Measurements from ENCODE around the gene KRT78. TPM values are rescaled to one million over a fixed set of nuclear protein-coding genes. Genes with fewer than 3 reads are reported as not detected.

The KRT78 gene
- total RNA-seq, 3 donors from 2014 or later (not counting 1 experiment from before 2014, with no cell fraction given) = not detected

GRCh38 chr12:52867642-52868041 lies 18.8 kb upstream of the KRT78 start:
- no peak for TF ChIP-seq CTCF (IDR thresholded peaks at IDR 0.05)
- Histone ChIP-seq H3K27ac (ENCODE audit: low read length) (no peak overlapping the region), H3K4me1 (ENCODE audit: control insufficient read depth, insufficient read depth, low read length) (peaks cover 26% of the 10 kb centered on the region), H3K9me3 (ENCODE audit: control insufficient read depth, insufficient read depth, low read length) (no peaks in the 10 kb centered on the region), H3K27me3 (ENCODE audit: control insufficient read depth, insufficient read depth, low read length) (no peaks in the 10 kb centered on the region), H3K36me3 (ENCODE audit: control insufficient read depth, insufficient read depth, low read length) (no peaks in the 10 kb centered on the region), H3K4me3 (ENCODE audit: low read length) (no peak overlapping the region)
- ATAC-seq (no peak), DNase-seq (peak in 1 of 2 donors; percentile 63)
- no peaks in the 10 kb centered on the region for H3K9me3 Mint-ChIP-seq
- no peak overlapping the region for H3K4me3 Mint-ChIP-seq
- no peak overlapping the region for H3K27ac Mint-ChIP-seq
- no peaks in the 10 kb centered on the region for H3K36me3 Mint-ChIP-seq
- 9% methylated on average over 9 of the region's 9 CpGs for WGBS (ENCODE audit: insufficient coverage)
- H3K4me1 Mint-ChIP-seq = peaks cover 13 to 52% of the 10 kb centered on the region in 2 donors
- H3K27me3 Mint-ChIP-seq (ENCODE audit: low read depth in 2 of 2) = no peaks in the 10 kb centered on the region
- intact Hi-C loops (cut with micrococcal nuclease) = no loop called here

GRCh38 chr12:52867152-52867551 lies 18.4 kb upstream of the KRT78 start:
- DNase-seq = no peak
- Mint-ChIP-seq H3K9me3 (no peaks in the 10 kb centered on the region), H3K4me3 (no peak overlapping the region), H3K27me3 (ENCODE audit: low read depth in 2 of 2) (no peaks in the 10 kb centered on the region), H3K27ac (peak overlapping the region in 1 of 2 donors; percentile 53), H3K36me3 (no peaks in the 10 kb centered on the region), H3K4me1 (peaks cover 13 to 49% of the 10 kb centered on the region in 2 donors)
- H3K4me1 ChIP-seq (ENCODE audit: control insufficient read depth, insufficient read depth, low read length) = peaks cover 22% of the 10 kb centered on the region
- H3K36me3 ChIP-seq (ENCODE audit: control insufficient read depth, insufficient read depth, low read length) = no peaks in the 10 kb centered on the region
- TF ChIP-seq CTCF (IDR thresholded peaks at IDR 0.05) = no peak
- H3K9me3 ChIP-seq (ENCODE audit: control insufficient read depth, insufficient read depth, low read length) = no peaks in the 10 kb centered on the region
- intact Hi-C loops (cut with micrococcal nuclease) = no loop called here
- no peak overlapping the region for H3K27ac ChIP-seq (ENCODE audit: low read length)
- 97% methylated on average over 4 of the region's 5 CpGs for WGBS (ENCODE audit: insufficient coverage)
- no peak for ATAC-seq
- H3K27me3 ChIP-seq (ENCODE audit: control insufficient read depth, insufficient read depth, low read length) = no peaks in the 10 kb centered on the region
- H3K4me3 ChIP-seq (ENCODE audit: low read length) = no peak overlapping the region

- Histone ChIP-seq H3K4me1 (ENCODE audit: control insufficient read depth, insufficient read depth, low read length) (peaks cover 3% of the 10 kb centered on the region), H3K27me3 (ENCODE audit: control insufficient read depth, insufficient read depth, low read length) (no peaks in the 10 kb centered on the region), H3K27ac (ENCODE audit: low read length) (no peak overlapping the region), H3K4me3 (ENCODE audit: low read length) (no peak overlapping the region), H3K36me3 (ENCODE audit: control insufficient read depth, insufficient read depth, low read length) (no peaks in the 10 kb centered on the region), H3K9me3 (ENCODE audit: control insufficient read depth, insufficient read depth, low read length) (no peaks in the 10 kb centered on the region)
- H3K27me3 Mint-ChIP-seq (ENCODE audit: low read depth in 2 of 2) = no peaks in the 10 kb centered on the region
- no peak overlapping the region for H3K27ac Mint-ChIP-seq
- no peak overlapping the region for H3K4me3 Mint-ChIP-seq
- H3K4me1 Mint-ChIP-seq = peaks cover 5 to 36% of the 10 kb centered on the region in 2 donors
- ATAC-seq = no peak
- H3K9me3 Mint-ChIP-seq = no peaks in the 10 kb centered on the region
- TF ChIP-seq CTCF (IDR thresholded peaks at IDR 0.05) = peak; percentile 16
- intact Hi-C loops (cut with micrococcal nuclease) = no loop called here
- H3K36me3 Mint-ChIP-seq = no peaks in the 10 kb centered on the region
- DNase-seq = peak in 1 of 2 donors; percentile 40
- 80% methylated on average over 10 of the region's 10 CpGs for WGBS (ENCODE audit: insufficient coverage)
Observed at GRCh38 chr12:52865090-52865944, 16.5 kb upstream of the KRT78 start.

All from natural killer cell (primary cell).